ENCODE results near the gene ATP5PD. TPM values are rescaled to one million over a fixed set of nuclear protein-coding genes. Genes with fewer than 3 reads are reported as not detected.

Gene ATP5PD
- total RNA-seq, 1 donor from 2014 or later = 133 TPM

- H3K9me3 ChIP-seq = no peaks in the 10 kb centered on the region
- DNase-seq (ENCODE audit: low spot score in 2 of 2) = no peak
- H3K4me3 ChIP-seq = no peak overlapping the region
- no peaks in the 10 kb centered on the region for H3K4me1 ChIP-seq
- H3K36me3 ChIP-seq = peaks cover 47 to 58% of the 10 kb centered on the region in 2 donors
- H3K27me3 ChIP-seq = no peaks in the 10 kb centered on the region
- TF ChIP-seq CTCF (IDR thresholded peaks at IDR 0.05) = no peak
- intact Hi-C loops (cut with DNase I) = no loop called here
- no peak overlapping the region for H3K27ac ChIP-seq
Observed at GRCh38 chr17:75003070-75003956, 43.5 kb downstream of the ATP5PD start.

GRCh38 chr17:75001915-75002843 is 44.6 kb downstream of the ATP5PD start:
- no peak for TF ChIP-seq CTCF (IDR thresholded peaks at IDR 0.05)
- no peak for DNase-seq (ENCODE audit: low spot score in 2 of 2)
- Histone ChIP-seq H3K36me3 (peaks cover 47 to 58% of the 10 kb centered on the region in 2 donors), H3K4me3 (no peak overlapping the region), H3K9me3 (no peaks in the 10 kb centered on the region), H3K27ac (no peak overlapping the region), H3K4me1 (no peaks in the 10 kb centered on the region), H3K27me3 (no peaks in the 10 kb centered on the region)
- intact Hi-C loops (cut with DNase I) = no loop called here

GRCh38 chr17:74999523-74999922 is 47.2 kb downstream of the ATP5PD start:
- intact Hi-C loops (cut with DNase I) = no loop called here
- TF ChIP-seq CTCF (IDR thresholded peaks at IDR 0.05) = no peak
- H3K9me3 ChIP-seq = no peaks in the 10 kb centered on the region
- H3K36me3 ChIP-seq = peaks cover 39 to 49% of the 10 kb centered on the region in 2 donors
- H3K4me3 ChIP-seq = no peak overlapping the region
- no peak for DNase-seq (ENCODE audit: low spot score in 2 of 2)
- H3K27me3 ChIP-seq = no peaks in the 10 kb centered on the region
- no peaks in the 10 kb centered on the region for H3K4me1 ChIP-seq
- no peak overlapping the region for H3K27ac ChIP-seq

GRCh38 chr17:74998783-74999182 is 48.0 kb downstream of the ATP5PD start:
- no peak for DNase-seq (ENCODE audit: low spot score in 2 of 2)
- no peaks in the 10 kb centered on the region for H3K27me3 ChIP-seq
- no peaks in the 10 kb centered on the region for H3K4me1 ChIP-seq
- H3K27ac ChIP-seq = no peak overlapping the region
- intact Hi-C loops (cut with DNase I) = no loop called here
- no peaks in the 10 kb centered on the region for H3K9me3 ChIP-seq
- H3K36me3 ChIP-seq = peaks cover 32 to 43% of the 10 kb centered on the region in 2 donors
- no peak overlapping the region for H3K4me3 ChIP-seq
- TF ChIP-seq CTCF (IDR thresholded peaks at IDR 0.05) = no peak

GRCh38 chr17:74995847-74996246 is 50.9 kb downstream of the ATP5PD start:
- Histone ChIP-seq H3K27ac (no peak overlapping the region), H3K4me1 (no peaks in the 10 kb centered on the region), H3K4me3 (no peak overlapping the region), H3K9me3 (no peaks in the 10 kb centered on the region), H3K36me3 (peaks cover 7 to 14% of the 10 kb centered on the region in 2 donors), H3K27me3 (no peaks in the 10 kb centered on the region)
- no peak for DNase-seq (ENCODE audit: low spot score in 2 of 2)
- intact Hi-C loops (cut with DNase I) = no loop called here
- no peak for TF ChIP-seq CTCF (IDR thresholded peaks at IDR 0.05)
